Kidney (tissue), 14 donors: ENCODE measurements around the gene FBXO17. TPM values are rescaled to one million over a fixed set of nuclear protein-coding genes. Genes with fewer than 3 reads are reported as not detected.

Experiments
- DNase-seq, 5 donors: peaks; one replicate each; pipeline ENCODE4 v3.0.0-alpha.2; 2013 to 2020
- FAIRE-seq: peaks from 2 replicates; lab custom pipeline; 2012; peaks lifted over from hg19 to GRCh38; lab: Jason Lieb, UNC
- H3K27ac ChIP-seq, 2 donors: one replicate each; pipeline ENCODE4 v1.7.0; 2013; ENCODE audit warnings: low read depth in 2 of 2, low read length in 2 of 2, inconsistent platforms in 1 of 2
- H3K27me3 ChIP-seq: one replicate; pipeline ENCODE4 v1.7.1; 2013; ENCODE audit warnings: low read length, inconsistent platforms; ENCODE audit not compliant: control insufficient read depth, insufficient read depth
- H3K36me3 ChIP-seq, 3 donors: one replicate each; pipeline versions ENCODE4 v1.7.0 to v1.7.1; 2013; ENCODE audit warnings: low read length in 3 of 3, control low read depth in 1 of 3, inconsistent platforms in 1 of 3; ENCODE audit not compliant: insufficient read depth in 3 of 3, control insufficient read depth in 2 of 3
- H3K4me1 ChIP-seq, 3 donors: one replicate each; pipeline versions ENCODE4 v1.7.0 to v1.7.1; 2013; ENCODE audit warnings: low read length in 3 of 3, inconsistent platforms in 1 of 3, low read depth in 1 of 3; ENCODE audit not compliant: control insufficient read depth in 2 of 3, insufficient read depth in 2 of 3
- H3K4me3 ChIP-seq, 3 donors: one replicate each; pipeline versions ENCODE4 v1.7.0 to v1.8.1; 2013; ENCODE audit warnings: low read length in 3 of 3, control low read depth in 1 of 3, inconsistent platforms in 1 of 3
- H3K9ac ChIP-seq, 3 donors: one replicate each; pipeline versions ENCODE4 v1.7.0 to v1.7.1; 2013; ENCODE audit warnings: low read length in 3 of 3, control low read depth in 1 of 3, inconsistent platforms in 1 of 3
- H3K9me3 ChIP-seq, 3 donors: one replicate each; pipeline versions ENCODE4 v1.7.0 to v1.7.1; 2013; ENCODE audit warnings: low read length in 3 of 3, control low read depth in 1 of 3, inconsistent platforms in 1 of 3; ENCODE audit not compliant: control insufficient read depth in 2 of 3, insufficient read depth in 1 of 3
- CTCF ChIP-seq: IDR thresholded peaks from 3 replicates; pipeline ENCODE4 v1.5.1; 2012; ENCODE audit warnings: mild to moderate bottlenecking, moderate library complexity, borderline replicate concordance; ENCODE audit not compliant: insufficient read depth; ENCODE audit errors: extremely low read depth
- intact Hi-C: fragments of 100-400 bp; cut with DNase I; formaldehyde crosslinking; loops from one replicate; pipeline ENCODE4 v1.11.1; 2022
- polyA plus RNA-seq: library from polyadenylated mRNA; stranded (reverse); fragments of 350-450 nt; fragmentation: Illumina TruSeq; extraction: RNeasy Lipid Tissue Mini Kit (QIAGEN cat#74804); gene quantifications from one replicate; pipeline ENCODE4 v1.2.3, GENCODE V29; 2014; ENCODE audit warnings: low read depth, low replicate concordance; ENCODE audit not compliant: insufficient read depth
- total RNA-seq: library from RNA; stranded (reverse); fragmentation: NEBNext Ultra II Directional; extraction: Animal tissue kit (Norgen Biotek cat#: 25700); gene quantifications from one replicate; pipeline ENCODE4 v1.2.1, GENCODE V29; 2021
- donor health status: control.
- donor health status: control.
- donor health status: control.
- donor health status: control.
- donor health status: control.
- donor health status: DM: yes; HTN: yes; CAD: no.
- donor health status: Normal renal cell carcinoma (clear cell type).

Gene FBXO17
- total and polyA plus RNA-seq, 2 donors from 2014 or later = 32.3 to 44.3 TPM

DNA sequence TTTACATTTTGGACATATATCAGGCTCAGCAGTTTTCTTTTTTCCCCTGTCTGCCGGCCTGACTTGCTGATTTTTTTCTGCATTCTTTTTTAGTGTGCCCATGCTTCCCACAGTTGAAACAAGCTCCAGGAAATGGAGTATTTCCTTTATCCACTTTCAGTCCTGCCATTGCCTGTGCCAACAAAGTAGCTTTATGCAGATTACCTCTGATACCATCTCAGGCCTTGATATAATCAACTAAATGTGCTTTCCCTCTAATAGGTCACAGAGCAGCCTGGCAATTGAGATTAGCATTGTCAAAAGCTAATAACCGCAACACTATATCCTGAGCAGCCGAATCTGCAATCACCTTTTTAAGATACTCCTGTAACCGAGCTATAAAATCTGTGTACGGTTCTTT lies 35.6 kb downstream of the FBXO17 start:
- H3K36me3 ChIP-seq = peaks cover 3 to 5% (median 4%) of the 10 kb centered on the region in 3 donors
- no peaks in the 10 kb centered on the region for H3K4me1 ChIP-seq
- no peak for DNase-seq
- H3K9ac ChIP-seq = no peak overlapping the region
- TF ChIP-seq CTCF = no peak
- intact Hi-C loops = no loop called here
- no peak for FAIRE-seq
- peak overlapping the region in 1 of 2 donors; percentile 17 for H3K27ac ChIP-seq
- no peaks in the 10 kb centered on the region for H3K9me3 ChIP-seq
- no peak overlapping the region for H3K4me3 ChIP-seq
- no peaks in the 10 kb centered on the region for H3K27me3 ChIP-seq

DNA sequence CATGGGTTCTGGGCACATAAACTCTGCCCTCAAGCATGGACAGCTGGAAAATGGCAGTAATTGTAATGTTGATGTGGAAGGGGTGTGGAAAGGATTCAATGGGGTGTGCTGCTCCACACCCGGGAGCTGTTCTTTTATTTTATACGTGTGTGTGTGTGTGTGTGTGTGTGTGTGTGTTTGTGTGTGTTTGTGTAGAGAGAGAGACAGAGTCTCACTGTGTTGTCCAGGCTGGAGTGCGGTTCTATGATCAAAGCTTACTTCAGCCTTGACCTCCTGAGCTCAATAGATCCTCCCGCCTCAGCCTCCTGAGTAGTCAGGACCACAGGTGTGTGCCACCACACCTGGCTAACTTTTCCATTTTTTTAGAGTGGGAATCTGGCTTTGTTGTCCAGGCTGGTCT lies 42.0 kb downstream of the FBXO17 start:
- TF ChIP-seq CTCF = no peak
- FAIRE-seq (no peak), DNase-seq (peak in 1 of 5 donors; percentile 10)
- Histone ChIP-seq H3K9ac (no peak overlapping the region), H3K27ac (no peak overlapping the region), H3K4me1 (peaks cover 0 to 15% (median 0%) of the 10 kb centered on the region in 3 donors), H3K27me3 (no peaks in the 10 kb centered on the region), H3K4me3 (no peak overlapping the region), H3K36me3 (peaks cover 0 to 5% (median 4%) of the 10 kb centered on the region in 3 donors), H3K9me3 (no peaks in the 10 kb centered on the region)
- intact Hi-C loops = no loop called here

DNA sequence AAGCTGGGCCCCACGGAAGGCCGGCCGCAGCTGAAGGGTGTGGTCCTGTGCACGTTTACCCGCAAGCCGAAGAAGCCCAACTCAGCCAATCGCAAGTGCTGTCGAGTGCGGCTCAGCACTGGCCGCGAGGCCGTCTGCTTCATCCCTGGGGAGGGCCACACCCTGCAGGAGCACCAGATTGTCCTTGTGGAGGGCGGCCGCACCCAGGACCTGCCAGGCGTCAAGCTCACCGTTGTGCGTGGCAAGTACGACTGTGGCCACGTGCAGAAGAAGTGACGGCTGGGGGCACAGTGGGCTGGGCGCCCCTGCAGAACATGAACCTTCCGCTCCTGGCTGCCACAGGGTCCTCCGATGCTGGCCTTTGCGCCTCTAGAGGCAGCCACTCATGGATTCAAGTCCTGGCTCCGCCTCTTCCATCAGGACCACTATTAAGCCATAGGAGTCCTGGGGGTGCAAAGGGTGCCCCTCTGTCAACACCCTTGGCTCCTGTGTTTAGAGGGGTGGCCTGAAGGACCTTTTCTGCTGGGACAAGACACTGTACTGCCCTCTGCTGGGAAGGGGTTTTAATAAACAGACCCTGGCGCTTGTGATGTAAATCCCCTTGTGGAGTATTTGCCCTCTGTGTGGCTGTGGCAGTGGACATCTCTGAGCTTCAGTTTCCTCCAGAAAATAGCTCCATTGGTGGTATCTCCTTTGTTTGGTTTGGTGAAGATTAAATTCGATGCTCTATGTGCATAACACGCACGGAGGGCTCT lies 42.9 kb downstream of the FBXO17 start:
- Histone ChIP-seq H3K27ac (no peak overlapping the region), H3K9me3 (no peaks in the 10 kb centered on the region), H3K9ac (no peak overlapping the region), H3K36me3 (peaks cover 0 to 5% (median 4%) of the 10 kb centered on the region in 3 donors), H3K4me3 (no peak overlapping the region), H3K27me3 (no peaks in the 10 kb centered on the region), H3K4me1 (peaks cover 0 to 15% (median 0%) of the 10 kb centered on the region in 3 donors)
- DNase-seq (peak in 3 of 5 donors; percentile 32 to 78 (median 45)), FAIRE-seq (no peak)
- intact Hi-C loops = no loop called here
- TF ChIP-seq CTCF = peak; percentile 29
